Lower lobe of right lung (tissue), 2 donors: Measurements from ENCODE around the gene PTPRN2. TPM values are rescaled to one million over a fixed set of nuclear protein-coding genes. Genes with fewer than 3 reads are reported as not detected.

Experiments used
- ATAC-seq, 2 donors: fragments of 200-7000 bp; cut with Tn5 transposase; one replicate each; pipeline ENCODE4 v1.9.1; 2020 to 2022; ENCODE audit warnings: mild to moderate bottlenecking in 2 of 2, moderate library complexity in 2 of 2
- DNase-seq: peaks from one replicate; pipeline ENCODE4 v3.0.0-alpha.2; 2020
- H3K27ac ChIP-seq: fragments of 200-600 bp; one replicate; pipeline ENCODE4 v1.8.0; 2022
- H3K27me3 ChIP-seq: fragments of 200-600 bp; one replicate; pipeline ENCODE4 v1.8.0; 2022; ENCODE audit warnings: low read depth
- H3K36me3 ChIP-seq: fragments of 200-600 bp; one replicate; pipeline ENCODE4 v1.8.0; 2022; ENCODE audit warnings: mild to moderate bottlenecking
- H3K4me1 ChIP-seq: fragments of 200-600 bp; one replicate; pipeline ENCODE4 v1.8.0; 2022
- H3K4me3 ChIP-seq: fragments of 200-600 bp; one replicate; pipeline ENCODE4 v1.8.0; 2022; ENCODE audit warnings: mild to moderate bottlenecking
- H3K9me3 ChIP-seq: fragments of 200-600 bp; one replicate; pipeline ENCODE4 v1.8.0; 2022
- intact Hi-C: fragments of 100-400 bp; cut with DNase I; formaldehyde crosslinking; loops from one replicate; pipeline ENCODE4 v1.11.0; 2022
- total RNA-seq: library from RNA; stranded (reverse); fragmentation: NEBNext Ultra II Directional; extraction: Animal tissue kit (Norgen Biotek cat#: 25700); gene quantifications from one replicate; pipeline ENCODE4 v1.2.1, GENCODE V29; 2021
- TF ChIP-seq, protein P1 (sequence below): fragments of 200-600 bp; IDR thresholded peaks from one replicate; pipeline ENCODE4 v1.8.0; 2022; ENCODE audit warnings: antibody characterized with exemption, mild to moderate bottlenecking
- donor health status: DM: no; HTN: yes; CAD: no; lungs with severe emphysema.

The PTPRN2 gene
- total RNA-seq, 1 donor from 2014 or later = 6.8 TPM

DNA sequence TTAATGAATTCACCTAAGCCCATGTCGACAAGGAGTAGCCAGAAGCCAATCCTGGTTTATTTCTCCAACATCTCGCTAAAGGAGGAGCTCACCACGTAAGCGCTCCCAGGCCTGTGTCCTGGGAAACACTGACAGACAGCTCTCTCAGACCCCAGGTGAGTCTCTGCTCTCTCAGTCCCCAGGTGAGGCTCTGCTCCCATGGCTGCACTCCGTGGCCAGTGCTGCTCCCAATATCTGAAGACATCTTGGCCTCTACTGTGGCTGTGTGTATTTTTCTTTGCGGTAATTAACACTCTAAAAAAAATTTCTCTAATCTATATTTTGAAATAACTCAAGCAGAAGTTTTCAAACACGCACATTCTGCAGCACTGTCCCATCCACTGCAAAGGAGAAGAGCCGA, 564.5 kb downstream of the PTPRN2 start:
- DNase-seq (no peak), ATAC-seq (no peak)
- Histone ChIP-seq H3K4me3 (no peak overlapping the region), H3K4me1 (no peaks in the 10 kb centered on the region), H3K27me3 (no peaks in the 10 kb centered on the region), H3K9me3 (no peaks in the 10 kb centered on the region), H3K27ac (no peak overlapping the region), H3K36me3 (no peaks in the 10 kb centered on the region)
- TF ChIP-seq, protein P1, sequence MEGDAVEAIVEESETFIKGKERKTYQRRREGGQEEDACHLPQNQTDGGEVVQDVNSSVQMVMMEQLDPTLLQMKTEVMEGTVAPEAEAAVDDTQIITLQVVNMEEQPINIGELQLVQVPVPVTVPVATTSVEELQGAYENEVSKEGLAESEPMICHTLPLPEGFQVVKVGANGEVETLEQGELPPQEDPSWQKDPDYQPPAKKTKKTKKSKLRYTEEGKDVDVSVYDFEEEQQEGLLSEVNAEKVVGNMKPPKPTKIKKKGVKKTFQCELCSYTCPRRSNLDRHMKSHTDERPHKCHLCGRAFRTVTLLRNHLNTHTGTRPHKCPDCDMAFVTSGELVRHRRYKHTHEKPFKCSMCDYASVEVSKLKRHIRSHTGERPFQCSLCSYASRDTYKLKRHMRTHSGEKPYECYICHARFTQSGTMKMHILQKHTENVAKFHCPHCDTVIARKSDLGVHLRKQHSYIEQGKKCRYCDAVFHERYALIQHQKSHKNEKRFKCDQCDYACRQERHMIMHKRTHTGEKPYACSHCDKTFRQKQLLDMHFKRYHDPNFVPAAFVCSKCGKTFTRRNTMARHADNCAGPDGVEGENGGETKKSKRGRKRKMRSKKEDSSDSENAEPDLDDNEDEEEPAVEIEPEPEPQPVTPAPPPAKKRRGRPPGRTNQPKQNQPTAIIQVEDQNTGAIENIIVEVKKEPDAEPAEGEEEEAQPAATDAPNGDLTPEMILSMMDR = no peak
- intact Hi-C loops = no loop called here

DNA sequence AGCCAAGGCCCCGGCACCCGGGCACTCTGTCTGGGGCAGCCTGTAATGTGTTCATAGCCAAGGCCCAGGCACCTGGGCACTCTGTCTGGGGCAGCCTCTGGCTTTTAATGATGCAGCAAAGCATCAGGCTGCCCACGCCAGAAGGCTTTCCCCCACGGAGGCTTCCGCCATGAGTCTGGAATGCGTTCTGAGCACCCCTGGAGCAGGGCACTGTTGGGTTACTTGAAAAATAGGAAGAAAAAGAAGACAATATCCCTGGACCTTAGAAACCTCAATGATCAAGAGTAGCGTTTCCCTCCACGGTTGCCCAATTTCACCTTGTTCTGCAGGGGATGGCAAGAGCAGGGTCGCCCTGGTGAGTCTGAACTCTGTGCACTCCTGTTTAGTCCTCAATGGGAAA, 565.0 kb downstream of the PTPRN2 start:
- no peaks in the 10 kb centered on the region for H3K9me3 ChIP-seq
- no peak for ATAC-seq
- H3K4me3 ChIP-seq = no peak overlapping the region
- DNase-seq = no peak
- no peak overlapping the region for H3K27ac ChIP-seq
- intact Hi-C loops = no loop called here
- no peaks in the 10 kb centered on the region for H3K36me3 ChIP-seq
- H3K4me1 ChIP-seq = no peaks in the 10 kb centered on the region
- H3K27me3 ChIP-seq = no peaks in the 10 kb centered on the region
- TF ChIP-seq, protein P1 = no peak

DNA sequence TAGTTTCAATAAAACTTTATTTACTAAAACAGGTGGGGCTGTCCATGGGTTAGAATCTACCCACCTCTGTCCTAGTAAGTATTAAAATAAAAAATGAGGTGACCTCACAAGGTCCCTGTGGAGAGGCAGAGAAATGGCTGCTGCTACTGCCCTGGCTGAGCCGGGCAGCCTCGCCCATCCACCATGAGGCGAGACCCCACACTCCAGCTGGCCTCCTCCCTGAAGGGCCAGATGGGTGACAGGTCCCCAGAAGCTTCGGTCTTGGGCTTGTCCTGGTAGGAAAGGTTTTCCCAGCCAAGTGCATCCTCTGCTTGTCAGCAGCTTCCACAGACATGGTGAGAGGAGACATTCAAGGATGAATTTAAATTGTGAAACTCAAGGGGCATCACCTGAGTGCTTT, 565.8 kb downstream of the PTPRN2 start:
- Histone ChIP-seq H3K36me3 (no peaks in the 10 kb centered on the region), H3K9me3 (no peaks in the 10 kb centered on the region), H3K4me1 (no peaks in the 10 kb centered on the region), H3K27me3 (no peaks in the 10 kb centered on the region), H3K27ac (no peak overlapping the region), H3K4me3 (no peak overlapping the region)
- intact Hi-C loops = no loop called here
- TF ChIP-seq, protein P1 = no peak
- no peak for ATAC-seq
- DNase-seq = no peak

DNA sequence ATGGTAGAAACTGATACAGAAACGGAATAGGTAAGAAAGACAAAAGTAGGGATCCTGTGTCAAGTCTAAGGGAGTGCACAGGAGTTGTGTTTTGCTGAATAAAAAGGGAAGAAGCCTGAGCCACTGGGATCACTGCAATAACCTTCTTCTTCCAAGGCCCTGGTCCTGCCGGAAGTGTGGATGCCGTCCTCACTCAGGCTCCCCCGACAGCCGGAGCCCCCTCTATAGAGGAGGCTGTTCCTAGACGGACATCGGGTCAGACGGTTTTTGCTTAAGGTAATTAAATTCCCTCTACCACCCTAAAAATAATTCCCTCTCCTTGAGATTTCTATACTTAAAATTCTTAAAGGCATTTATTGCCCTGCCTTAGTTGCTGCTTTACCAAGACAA, 566.9 kb downstream of the PTPRN2 start:
- ATAC-seq (no peak), DNase-seq (no peak)
- TF ChIP-seq, protein P1 = no peak
- Histone ChIP-seq H3K4me1 (peaks cover 6% of the 10 kb centered on the region), H3K27me3 (no peaks in the 10 kb centered on the region), H3K4me3 (no peak overlapping the region), H3K9me3 (no peaks in the 10 kb centered on the region), H3K36me3 (no peaks in the 10 kb centered on the region), H3K27ac (no peak overlapping the region)
- intact Hi-C loops = no loop called here

DNA sequence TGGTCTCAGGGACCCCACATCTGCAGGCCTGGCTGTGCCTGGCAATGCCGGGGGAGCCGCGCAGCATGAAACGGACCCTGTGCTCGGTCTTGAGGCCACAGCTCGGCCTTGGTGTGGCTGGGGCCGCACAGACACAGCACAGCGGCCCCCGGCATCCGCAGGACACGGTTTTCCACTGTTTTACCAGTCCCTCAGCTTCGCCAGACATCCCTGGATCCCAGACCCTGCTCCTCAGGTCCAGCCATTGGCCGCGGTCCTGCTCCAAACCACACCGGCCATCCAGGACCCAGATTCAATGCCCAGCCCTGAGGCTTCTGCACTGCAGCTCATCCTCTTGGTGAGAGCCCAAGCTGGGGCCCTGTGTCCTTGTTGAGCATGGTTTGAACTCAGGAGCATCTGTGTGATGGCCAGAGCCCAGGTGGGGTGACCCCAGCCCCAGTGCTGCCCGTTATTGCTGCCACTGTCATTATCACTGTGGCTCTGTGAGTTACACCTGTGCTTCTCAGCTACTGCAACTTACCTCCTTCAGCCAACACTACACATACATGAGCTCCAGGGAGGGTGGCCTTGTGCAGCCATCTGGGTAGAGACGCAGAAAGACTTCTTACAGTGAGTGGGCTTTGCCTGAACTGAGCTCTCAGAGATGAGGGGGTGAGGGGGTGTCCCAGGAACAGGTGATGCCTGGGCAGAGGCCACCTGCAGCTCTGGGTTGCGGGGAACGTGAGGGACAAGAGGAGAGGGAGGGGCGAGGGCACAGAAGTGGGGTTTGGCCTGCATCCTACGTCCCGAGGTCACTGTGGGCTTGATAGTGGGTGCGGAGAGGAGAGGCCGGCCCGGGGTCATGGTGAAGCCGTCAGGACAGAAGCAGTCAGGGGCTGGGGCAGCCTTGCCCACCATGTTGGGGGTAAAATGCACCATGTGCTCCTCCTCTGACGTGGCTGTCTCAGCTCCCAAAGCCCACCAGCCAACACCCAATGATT, 567.6 kb downstream of the PTPRN2 start:
- Histone ChIP-seq H3K9me3 (no peaks in the 10 kb centered on the region), H3K4me3 (no peak overlapping the region), H3K27ac (no peak overlapping the region), H3K36me3 (no peaks in the 10 kb centered on the region), H3K27me3 (no peaks in the 10 kb centered on the region), H3K4me1 (peaks cover 10% of the 10 kb centered on the region)
- TF ChIP-seq, protein P1 = no peak
- DNase-seq = no peak
- no peak for ATAC-seq
- intact Hi-C loops = no loop called here
